HepG2 (cell line): ENCODE data around the gene FN1. TPM values are rescaled to one million over a fixed set of nuclear protein-coding genes. Genes with fewer than 3 reads are reported as not detected.
A peak's percentile ranks its signal among the peaks of the same experiment; 100 is the strongest.

Experiments
- CBX1 ChIP-seq: IDR thresholded peaks from one replicate; pipeline ENCODE4 v1.6.1; 2016; ENCODE audit warnings: antibody characterized with exemption, low read depth
- EP300 ChIP-seq, 3 experiments: sonication (generic) in 1 of 3; formaldehyde crosslinking in 1 of 3; IDR thresholded peaks; 2 replicates each; pipeline versions ENCODE4 v1.5.1 to v1.6.1; 2011 to 2020; ENCODE audit warnings: low read depth in 2 of 3, low read length in 2 of 3, borderline replicate concordance in 1 of 3, improper control_type of control experiment in 1 of 3, mild to moderate bottlenecking in 1 of 3, missing genetic modification reagents in 1 of 3, moderate library complexity in 1 of 3
- HOXA5 ChIP-seq: sonication (generic); formaldehyde crosslinking; IDR thresholded peaks from 2 replicates; pipeline ENCODE4 v1.4.0; 2020; ENCODE audit warnings: missing genetic modification reagents
- IKZF1 ChIP-seq: fragments of 450-650 bp; IDR thresholded peaks from 2 replicates; pipeline ENCODE4 v1.7.1; 2016
- LCORL ChIP-seq, 2 experiments: fragments of 450-650 bp in 1 of 2; sonication (generic) in 1 of 2; formaldehyde crosslinking in 1 of 2; IDR thresholded peaks; 2 replicates each; pipeline versions ENCODE4 v1.5.0 to v1.6.1; 2017 to 2020; ENCODE audit warnings: antibody characterized with exemption in 1 of 2, missing genetic modification reagents in 1 of 2
- POGZ ChIP-seq: sonication (generic); formaldehyde crosslinking; IDR thresholded peaks from 2 replicates; pipeline ENCODE4 v1.4.0; 2020; ENCODE audit warnings: mild to moderate bottlenecking, missing genetic modification reagents
- RNF2 ChIP-seq: fragments of 450-650 bp; conservative IDR thresholded peaks from 2 replicates; pipeline ENCODE4 v1.6.1; 2016; ENCODE audit warnings: low read depth
- SAFB2 ChIP-seq: sonication (generic); formaldehyde crosslinking; IDR thresholded peaks from 2 replicates; pipeline ENCODE4 v1.5.1; 2020; ENCODE audit warnings: missing genetic modification reagents, low read depth, mild to moderate bottlenecking, borderline replicate concordance
- SALL2 ChIP-seq: sonication (generic); formaldehyde crosslinking; IDR thresholded peaks from 2 replicates; pipeline ENCODE4 v1.8.1; 2023; ENCODE audit warnings: mild to moderate bottlenecking, missing genetic modification reagents, inconsistent platforms
- SIN3B ChIP-seq: fragments of 150-350 bp; IDR thresholded peaks from 2 replicates; pipeline ENCODE4 v1.6.1; 2014; ENCODE audit warnings: low read length
- SMAD1 ChIP-seq: sonication (generic); formaldehyde crosslinking; IDR thresholded peaks from 2 replicates; pipeline ENCODE4 v1.4.0; 2020; ENCODE audit warnings: missing genetic modification reagents, low read depth, mild to moderate bottlenecking, borderline replicate concordance
- TCF12 ChIP-seq, 2 experiments: fragments of 450-650 bp in 1 of 2; sonication (generic) in 1 of 2; formaldehyde crosslinking in 1 of 2; IDR thresholded peaks; 2 replicates each; pipeline versions ENCODE4 v1.6.1 to v1.8.0; 2017 to 2022; ENCODE audit warnings: antibody characterized with exemption in 1 of 2, mild to moderate bottlenecking in 1 of 2, missing genetic modification reagents in 1 of 2, moderate library complexity in 1 of 2
- YEATS2 ChIP-seq: sonication (generic); formaldehyde crosslinking; IDR thresholded peaks from 2 replicates; pipeline ENCODE4 v1.4.0; 2020; ENCODE audit warnings: missing genetic modification reagents, borderline replicate concordance
- ZFP36 ChIP-seq: fragments of 150-350 bp; IDR thresholded peaks from 2 replicates; pipeline ENCODE4 v1.6.1; 2018; ENCODE audit warnings: borderline replicate concordance, low read length, low read depth; ENCODE audit not compliant: partially characterized antibody
- ZFP82 ChIP-seq: sonication (generic); formaldehyde crosslinking; IDR thresholded peaks from 2 replicates; pipeline ENCODE4 v1.5.1; 2020; ENCODE audit warnings: mild to moderate bottlenecking, missing genetic modification reagents, borderline replicate concordance
- ZNF207 ChIP-seq: fragments of 450-650 bp; IDR thresholded peaks from 2 replicates; pipeline ENCODE4 v1.6.1; 2016; ENCODE audit warnings: antibody characterized with exemption, borderline replicate concordance
- ZNF33A ChIP-seq: sonication (generic); formaldehyde crosslinking; IDR thresholded peaks from 2 replicates; pipeline ENCODE4 v1.5.1; 2020; ENCODE audit warnings: missing genetic modification reagents, mild to moderate bottlenecking, moderate library complexity, borderline replicate concordance
- ZNF562 ChIP-seq: sonication (generic); formaldehyde crosslinking; IDR thresholded peaks from 2 replicates; pipeline ENCODE4 v1.8.0; 2022; ENCODE audit warnings: missing genetic modification reagents, borderline replicate concordance
- ZNF629 ChIP-seq: sonication (generic); formaldehyde crosslinking; conservative IDR thresholded peaks from 2 replicates; pipeline ENCODE4 v1.5.0; 2020; ENCODE audit warnings: missing genetic modification reagents
- ZSCAN12 ChIP-seq: sonication (generic); formaldehyde crosslinking; IDR thresholded peaks from 2 replicates; pipeline ENCODE4 v1.9.0; 2021; ENCODE audit warnings: mild to moderate bottlenecking, missing genetic modification reagents
- polyA plus RNA-seq, 8 experiments: library from polyadenylated mRNA; depleted of rRNA in 3 of 8; stranded (reverse) in 7 of 8; unstranded in 1 of 8; fragments of >200 nt; fragmentation: Illumina TruSeq in 4 of 8; extraction: Trizol in 4 of 8; gene quantifications; 2 replicates each; pipeline versions ENCODE4 v1.2.1 to v1.2.3, GENCODE V29; 2011 to 2016; ENCODE audit warnings: low read depth in 4 of 8, missing spikeins in 1 of 8, mixed read lengths in 1 of 8; ENCODE audit not compliant: insufficient read depth in 1 of 8
- total RNA-seq, 5 experiments: library from RNA; depleted of rRNA; stranded (reverse); fragments of >200 nt; fragmentation: Illumina TruSeq; extraction: Trizol; gene quantifications; 2 replicates each; pipeline ENCODE4 v1.2.3, GENCODE V29; 2016; ENCODE audit warnings: low read depth in 1 of 5
- TF ChIP-seq, protein P1 (sequence below): sonication (generic); formaldehyde crosslinking; IDR thresholded peaks from 2 replicates; pipeline ENCODE4 v1.8.1; 2022; ENCODE audit warnings: mild to moderate bottlenecking, missing genetic modification reagents
- TF ChIP-seq, protein P2 (sequence below): sonication (generic); formaldehyde crosslinking; IDR thresholded peaks from 2 replicates; pipeline ENCODE4 v1.4.0; 2020; ENCODE audit warnings: missing genetic modification reagents
- TF ChIP-seq, protein P3 (sequence below): sonication (generic); formaldehyde crosslinking; IDR thresholded peaks from 2 replicates; pipeline ENCODE4 v1.4.0; 2020; ENCODE audit warnings: mild to moderate bottlenecking, missing genetic modification reagents

FN1 gene
- total and polyA plus RNA-seq, 2 of the 13 experiments (the other 11 are each of a cell fraction or from before 2014, with no cell fraction given): 1,847 to 6,471 TPM

DNA sequence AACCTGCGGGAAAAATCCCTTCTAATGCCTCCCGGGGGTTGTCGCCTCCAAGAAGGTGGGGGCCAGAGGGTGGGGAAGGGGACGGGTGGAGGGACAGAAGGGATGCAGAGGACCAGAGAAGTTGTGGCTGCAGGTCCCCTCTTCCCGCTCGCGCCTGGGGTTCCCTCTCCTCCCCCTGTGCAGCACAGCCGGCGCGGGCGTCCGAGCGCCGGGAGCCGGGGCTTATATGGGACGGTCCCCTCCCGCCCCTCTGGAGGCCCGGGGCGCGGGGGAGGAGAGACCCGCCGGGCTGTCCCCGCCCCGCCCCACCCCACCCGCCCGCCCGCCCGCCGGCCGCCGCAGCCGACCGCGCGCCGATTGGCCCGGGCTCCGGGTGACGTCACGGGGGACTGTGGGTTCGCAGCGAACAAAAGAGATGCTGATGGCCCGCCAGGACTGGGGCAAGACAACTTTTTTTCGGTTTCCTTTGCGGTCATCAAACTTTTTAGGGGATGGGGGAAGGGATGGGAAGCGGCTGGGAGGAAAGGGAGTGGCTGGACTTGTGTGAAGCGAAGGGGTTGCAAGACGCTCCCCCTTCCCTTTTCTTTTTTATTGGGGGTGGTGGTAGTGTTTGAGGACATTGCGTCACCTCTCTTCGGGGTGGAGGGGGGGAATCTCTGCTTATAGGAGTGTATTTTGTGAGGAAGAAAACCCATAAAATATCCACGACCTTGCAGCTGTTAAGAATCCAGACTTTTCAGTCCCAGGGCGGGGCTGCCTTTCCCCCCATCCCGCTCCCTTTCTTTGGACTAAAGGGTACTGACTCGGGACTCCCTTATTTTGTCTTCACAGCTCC is at the start of gene FN1 (continued):
- TF ChIP-seq ZFP36: no peak
- peak; percentile 41; the same call in 1 of the 2 replicates for TF ChIP-seq SAFB2 (CRISPR knock-in tag)
- peak; percentile 95 for TF ChIP-seq LCORL (IDR thresholded peaks at IDR 0.05)
- TF ChIP-seq LCORL (CRISPR knock-in tag; IDR thresholded peaks at IDR 0.05): peak; percentile 92
- TF ChIP-seq TCF12 (IDR thresholded peaks at IDR 0.05): no peak
- TF ChIP-seq TCF12 (CRISPR knock-in tag; IDR thresholded peaks at IDR 0.05): 0 out of 2 replicates have a peak, but pooled peaks have one; percentile 33
- TF ChIP-seq ZNF33A (CRISPR knock-in tag): peak; percentile 97
- TF ChIP-seq SALL2 (CRISPR knock-in tag): peak; percentile 57; the same call in 1 of the 2 replicates
- TF ChIP-seq HOXA5 (CRISPR knock-in tag): peak; percentile 99
- peak in 1 of 2 experiments; percentile 27; a peak in 1 of 4 replicates for TF ChIP-seq EP300 (IDR thresholded peaks at IDR 0.05; ENCODE audit: low read depth in 2 of 2, low read length in 2 of 2)
- TF ChIP-seq EP300 (CRISPR knock-in tag; IDR thresholded peaks at IDR 0.05; ENCODE audit: borderline replicate concordance): no peak
- peak; percentile 72 for TF ChIP-seq POGZ (CRISPR knock-in tag)
- 0 out of 2 replicates have a peak, but pooled peaks have one; percentile 87 for TF ChIP-seq ZSCAN12 (CRISPR knock-in tag)
- TF ChIP-seq, protein P1, sequence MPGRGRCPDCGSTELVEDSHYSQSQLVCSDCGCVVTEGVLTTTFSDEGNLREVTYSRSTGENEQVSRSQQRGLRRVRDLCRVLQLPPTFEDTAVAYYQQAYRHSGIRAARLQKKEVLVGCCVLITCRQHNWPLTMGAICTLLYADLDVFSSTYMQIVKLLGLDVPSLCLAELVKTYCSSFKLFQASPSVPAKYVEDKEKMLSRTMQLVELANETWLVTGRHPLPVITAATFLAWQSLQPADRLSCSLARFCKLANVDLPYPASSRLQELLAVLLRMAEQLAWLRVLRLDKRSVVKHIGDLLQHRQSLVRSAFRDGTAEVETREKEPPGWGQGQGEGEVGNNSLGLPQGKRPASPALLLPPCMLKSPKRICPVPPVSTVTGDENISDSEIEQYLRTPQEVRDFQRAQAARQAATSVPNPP (CRISPR knock-in tag): peak; percentile 93
- TF ChIP-seq, protein P2, sequence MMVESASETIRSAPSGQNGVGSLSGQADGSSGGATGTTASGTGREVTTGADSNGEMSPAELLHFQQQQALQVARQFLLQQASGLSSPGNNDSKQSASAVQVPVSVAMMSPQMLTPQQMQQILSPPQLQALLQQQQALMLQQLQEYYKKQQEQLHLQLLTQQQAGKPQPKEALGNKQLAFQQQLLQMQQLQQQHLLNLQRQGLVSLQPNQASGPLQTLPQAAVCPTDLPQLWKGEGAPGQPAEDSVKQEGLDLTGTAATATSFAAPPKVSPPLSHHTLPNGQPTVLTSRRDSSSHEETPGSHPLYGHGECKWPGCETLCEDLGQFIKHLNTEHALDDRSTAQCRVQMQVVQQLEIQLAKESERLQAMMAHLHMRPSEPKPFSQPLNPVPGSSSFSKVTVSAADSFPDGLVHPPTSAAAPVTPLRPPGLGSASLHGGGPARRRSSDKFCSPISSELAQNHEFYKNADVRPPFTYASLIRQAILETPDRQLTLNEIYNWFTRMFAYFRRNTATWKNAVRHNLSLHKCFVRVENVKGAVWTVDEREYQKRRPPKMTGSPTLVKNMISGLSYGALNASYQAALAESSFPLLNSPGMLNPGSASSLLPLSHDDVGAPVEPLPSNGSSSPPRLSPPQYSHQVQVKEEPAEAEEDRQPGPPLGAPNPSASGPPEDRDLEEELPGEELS: peak; percentile 44; the same call in 1 of the 2 replicates
- TF ChIP-seq RNF2: no peak
- TF ChIP-seq, protein P3, sequence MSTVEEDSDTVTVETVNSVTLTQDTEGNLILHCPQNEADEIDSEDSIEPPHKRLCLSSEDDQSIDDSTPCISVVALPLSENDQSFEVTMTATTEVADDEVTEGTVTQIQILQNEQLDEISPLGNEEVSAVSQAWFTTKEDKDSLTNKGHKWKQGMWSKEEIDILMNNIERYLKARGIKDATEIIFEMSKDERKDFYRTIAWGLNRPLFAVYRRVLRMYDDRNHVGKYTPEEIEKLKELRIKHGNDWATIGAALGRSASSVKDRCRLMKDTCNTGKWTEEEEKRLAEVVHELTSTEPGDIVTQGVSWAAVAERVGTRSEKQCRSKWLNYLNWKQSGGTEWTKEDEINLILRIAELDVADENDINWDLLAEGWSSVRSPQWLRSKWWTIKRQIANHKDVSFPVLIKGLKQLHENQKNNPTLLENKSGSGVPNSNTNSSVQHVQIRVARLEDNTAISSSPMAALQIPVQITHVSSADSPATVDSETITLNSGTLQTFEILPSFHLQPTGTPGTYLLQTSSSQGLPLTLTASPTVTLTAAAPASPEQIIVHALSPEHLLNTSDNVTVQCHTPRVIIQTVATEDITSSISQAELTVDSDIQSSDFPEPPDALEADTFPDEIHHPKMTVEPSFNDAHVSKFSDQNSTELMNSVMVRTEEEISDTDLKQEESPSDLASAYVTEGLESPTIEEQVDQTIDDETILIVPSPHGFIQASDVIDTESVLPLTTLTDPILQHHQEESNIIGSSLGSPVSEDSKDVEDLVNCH (CRISPR knock-in tag): no peak
- TF ChIP-seq YEATS2 (CRISPR knock-in tag): peak; percentile 67; the same call in 1 of the 2 replicates
- TF ChIP-seq SMAD1 (CRISPR knock-in tag): peak; percentile 91; the same call in 1 of the 2 replicates
- TF ChIP-seq IKZF1: no peak
- peak; percentile 98 for TF ChIP-seq CBX1
- TF ChIP-seq ZFP82 (CRISPR knock-in tag): peak; percentile 99
- no peak for TF ChIP-seq ZNF207
- TF ChIP-seq SIN3B: no peak; the same call in 1 of the 2 replicates
- TF ChIP-seq ZNF629 (CRISPR knock-in tag): no peak
- TF ChIP-seq ZNF562 (CRISPR knock-in tag): 0 out of 2 replicates have a peak, but pooled peaks have one; percentile 51
